C4-2B (cell line): ENCODE measurements around the gene TMEM131L.

Source experiments
- CTCF ChIP-seq: fragments of 450-650 bp; conservative IDR thresholded peaks from 2 replicates; pipeline ENCODE4 v1.5.1; 2017; ENCODE audit warnings: mild to moderate bottlenecking
- ZFX ChIP-seq: fragments of 450-650 bp; IDR thresholded peaks from 2 replicates; pipeline ENCODE4 v1.6.1; 2017

DNA sequence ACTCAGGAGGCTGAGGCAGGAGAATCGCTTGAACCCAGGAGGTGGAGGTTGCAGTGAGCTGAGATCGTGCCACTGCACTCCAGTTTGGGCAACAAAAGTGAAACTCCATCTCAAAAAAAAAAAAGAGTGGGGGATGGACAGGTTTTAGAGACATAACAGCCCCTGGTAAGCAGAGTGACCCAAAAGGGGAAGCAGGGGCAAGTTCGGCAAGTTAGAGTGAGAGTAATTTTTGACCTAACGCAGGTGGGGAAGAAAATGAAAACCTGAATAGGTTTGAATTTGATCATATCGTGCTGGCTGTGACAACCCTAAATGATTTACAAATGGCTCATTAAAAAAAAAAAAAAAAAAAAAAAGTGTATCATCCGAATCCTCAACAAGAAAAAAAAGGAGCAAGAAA lies 25.7 kb upstream of the TMEM131L start:
- TF ChIP-seq CTCF (no peak), ZFX (no peak)
